SK-N-SH (cell line): ENCODE results near the gene FBLIM1. TPM values are rescaled to one million over a fixed set of nuclear protein-coding genes. Genes with fewer than 3 reads are reported as not detected.
A peak's percentile ranks its signal among the peaks of the same experiment; 100 is the strongest.

Experiments
- CTCF ChIA-PET: fragments of 300-600, 350-600 bp; formaldehyde crosslinking; extraction: SDS; loops from one replicate; lab custom pipeline; 2021; lab: Yijun Ruan, JAX
- POLR2A ChIA-PET: fragments of 350-600 bp; sonication (Branson Sonifier 250); formaldehyde crosslinking; extraction: SDS; loops from one replicate; lab custom pipeline; 2020; ENCODE audit warnings: antibody characterized with exemption, inconsistent platforms; lab: Yijun Ruan, JAX
- DNase-seq: peaks from one replicate; pipeline ENCODE4 v3.0.0; 2012
- H2AFZ ChIP-seq: fragments of 200-600 bp; sonication (generic); 2 replicates; pipeline ENCODE4 v1.8.1; 2016; ENCODE audit warnings: antibody characterized with exemption, mild to moderate bottlenecking, low read depth
- H3F3A ChIP-seq: fragments of 200-600 bp; sonication (generic); replicated peaks from 2 replicates; pipeline ENCODE3; 2016; ENCODE audit warnings: antibody characterized with exemption, mild to moderate bottlenecking; ENCODE audit not compliant: insufficient read depth
- H3K27ac ChIP-seq, 2 experiments: fragments of 200-500 bp in 1 of 2; fragments of 200-600 bp in 1 of 2; sonication (Bioruptor generic) in 1 of 2; sonication (generic), shearing (Covaris generic) in 1 of 2; 2 replicates each; pipeline versions ENCODE4 v1.5.1 to v1.6.1; 2014 to 2016; ENCODE audit warnings: low read depth in 2 of 2, inconsistent platforms in 1 of 2, low read length in 1 of 2, mild to moderate bottlenecking in 1 of 2, mixed read lengths in 1 of 2
- H3K27me3 ChIP-seq: fragments of 200-600 bp; sonication (generic), shearing (Covaris generic); 2 replicates; pipeline ENCODE4 v1.6.1; 2016; ENCODE audit warnings: mixed run types; ENCODE audit not compliant: insufficient read depth
- H3K36me3 ChIP-seq, 2 experiments: fragments of 200-500 bp in 1 of 2; fragments of 200-600 bp in 1 of 2; sonication (Bioruptor generic) in 1 of 2; sonication (generic) in 1 of 2; replicated peaks in 1 of 2; 2 replicates each; pipeline versions ENCODE3 to v1.5.1; 2014 to 2016; ENCODE audit warnings: low read length in 1 of 2, mild to moderate bottlenecking in 1 of 2; ENCODE audit not compliant: insufficient read depth in 2 of 2, control insufficient read depth in 1 of 2
- H3K4me1 ChIP-seq, 2 experiments: fragments of 200-500 bp in 1 of 2; fragments of 200-600 bp in 1 of 2; sonication (Bioruptor generic) in 1 of 2; sonication (generic), shearing (Covaris generic) in 1 of 2; 2 replicates each; pipeline versions ENCODE4 v1.5.1 to v1.6.1; 2014 to 2016; ENCODE audit warnings: low read depth in 1 of 2, low read length in 1 of 2, mixed run types in 1 of 2; ENCODE audit not compliant: insufficient read depth in 2 of 2, control insufficient read depth in 1 of 2
- H3K4me2 ChIP-seq: fragments of 200-600 bp; sonication (generic), shearing (Covaris generic); 2 replicates; pipeline ENCODE4 v1.6.1; 2017; ENCODE audit warnings: mixed run types
- H3K4me3 ChIP-seq, 2 experiments: fragments of 200-500 bp in 1 of 2; fragments of 200-600 bp in 1 of 2; sonication (Bioruptor generic) in 1 of 2; sonication (generic), shearing (Covaris generic) in 1 of 2; 2 replicates each; pipeline versions ENCODE4 v1.5.1 to v1.8.1; 2014 to 2016; ENCODE audit warnings: low read depth in 2 of 2, inconsistent platforms in 1 of 2, low read length in 1 of 2, mild to moderate bottlenecking in 1 of 2, mixed read lengths in 1 of 2, moderate library complexity in 1 of 2
- H3K79me2 ChIP-seq: fragments of 200-600 bp; sonication (generic); 2 replicates; pipeline ENCODE4 v1.8.1; 2017; ENCODE audit warnings: mild to moderate bottlenecking; ENCODE audit not compliant: insufficient read depth
- H3K9ac ChIP-seq: fragments of 200-600 bp; sonication (generic); 2 replicates; pipeline ENCODE4 v1.6.1; 2017; ENCODE audit warnings: mixed run types
- H3K9me2 ChIP-seq: fragments of 200-600 bp; sonication (generic); 2 replicates; pipeline ENCODE4 v1.6.1; 2017; ENCODE audit warnings: mixed run types
- H3K9me3 ChIP-seq: fragments of 200-600 bp; sonication (generic); 2 replicates; pipeline ENCODE4 v1.6.1; 2017; ENCODE audit warnings: mixed run types, mild to moderate bottlenecking, moderate library complexity
- H4K20me1 ChIP-seq: fragments of 200-600 bp; sonication (generic); 2 replicates; pipeline ENCODE4 v1.6.1; 2017; ENCODE audit warnings: mild to moderate bottlenecking, mixed run types; ENCODE audit not compliant: insufficient read depth
- CHD2 ChIP-seq: fragments of 150-350 bp; IDR thresholded peaks from 2 replicates; pipeline ENCODE4 v1.6.1; 2018; ENCODE audit warnings: low read length; ENCODE audit not compliant: partially characterized antibody
- CTCF ChIP-seq: fragments of 200-600 bp; sonication (generic); IDR thresholded peaks from 2 replicates; pipeline ENCODE4 v1.6.1; 2017; ENCODE audit warnings: antibody characterized with exemption, mild to moderate bottlenecking, moderate library complexity
- EP300 ChIP-seq, 2 experiments: IDR thresholded peaks; 2 replicates each; pipeline versions ENCODE4 v1.4.0 to v1.6.1; 2012; ENCODE audit warnings: borderline replicate concordance in 1 of 2, low read depth in 1 of 2, low read length in 1 of 2
- NFIC ChIP-seq: IDR thresholded peaks from 2 replicates; pipeline ENCODE4 v1.4.0; 2012; ENCODE audit warnings: borderline replicate concordance
- RAD21 ChIP-seq: IDR thresholded peaks from 2 replicates; pipeline ENCODE4 v1.6.1; 2012; ENCODE audit warnings: mild to moderate bottlenecking, low read length
- SMC3 ChIP-seq: IDR thresholded peaks from 2 replicates; pipeline ENCODE4 v1.6.1; 2012; ENCODE audit warnings: low read depth, low read length, improper control_type of control experiment
- WGBS: methylation state at CpG from one replicate; pipeline ENCODE4 v1.1.6; 2017; ENCODE audit warnings: low lambda C conversion rate; 5-methylcytosine and 5-hydroxymethylcytosine counted together
- polyA plus RNA-seq, 3 experiments: library from polyadenylated mRNA; depleted of rRNA; stranded (reverse); fragments of >200 nt; gene quantifications; 2 replicates each; pipeline ENCODE4 v1.2.3, GENCODE V29; 2012
- TF ChIP-seq, protein P1 (sequence below): IDR thresholded peaks from 2 replicates; pipeline ENCODE4 v1.4.0; 2012; ENCODE audit warnings: low read depth

Gene FBLIM1
- polyA plus RNA-seq, 1 of the 3 experiments (the other 2 are of a cell fraction) = 89.8 TPM

DNA sequence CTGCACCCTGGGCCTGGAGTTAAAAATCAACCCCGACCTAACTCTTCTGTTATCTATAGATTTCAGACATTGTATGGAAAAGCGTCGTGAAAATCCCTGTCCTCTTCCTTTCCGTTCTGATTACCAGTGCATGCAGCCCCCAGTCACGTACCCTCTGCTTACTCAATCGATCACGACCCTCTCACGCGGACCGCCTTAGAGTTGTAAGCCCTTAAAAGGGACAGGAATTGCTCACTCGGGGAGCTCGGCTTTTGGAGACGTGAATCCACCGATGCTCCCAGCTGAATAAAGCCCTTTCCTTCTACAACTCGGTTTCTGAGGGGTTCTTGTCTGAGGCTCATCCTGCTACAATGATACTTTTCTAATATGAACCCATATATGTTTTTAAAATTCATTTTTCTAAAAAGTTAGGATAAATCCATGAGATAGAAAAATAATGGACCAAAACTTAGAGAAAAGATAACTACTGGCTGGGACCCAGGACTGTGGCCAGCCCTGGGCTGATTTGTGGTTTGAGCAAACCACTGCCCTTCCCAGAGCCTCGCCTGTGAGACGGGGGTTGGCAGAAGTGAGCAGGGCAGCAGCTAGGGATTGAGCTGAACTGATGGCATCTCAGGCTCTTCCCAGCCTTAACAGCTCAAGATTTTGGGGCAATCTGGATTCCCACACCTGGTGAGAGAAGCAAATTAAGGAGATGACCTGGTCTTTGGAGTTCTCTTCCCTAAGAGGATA, 43.8 kb downstream of the FBLIM1 start:
- no peaks in the 10 kb centered on the region for H4K20me1 ChIP-seq
- H3K9me3 ChIP-seq = no peaks in the 10 kb centered on the region
- no peak for DNase-seq
- CTCF ChIA-PET = interaction anchor here (0.6 to 7.3 kb wide), 10 partner anchors 9 to 254 kb away, joined by 3 to 58 read pairs (median 4); no protein-coding TSS in a partner anchor
- H2AFZ ChIP-seq = no peak overlapping the region
- no peaks in the 10 kb centered on the region; the same call in 1 of the 2 replicates for H3K79me2 ChIP-seq
- H3K9ac ChIP-seq = no peak overlapping the region
- TF ChIP-seq, protein P1, sequence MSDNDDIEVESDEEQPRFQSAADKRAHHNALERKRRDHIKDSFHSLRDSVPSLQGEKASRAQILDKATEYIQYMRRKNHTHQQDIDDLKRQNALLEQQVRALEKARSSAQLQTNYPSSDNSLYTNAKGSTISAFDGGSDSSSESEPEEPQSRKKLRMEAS = 0 out of 2 replicates have a peak, but pooled peaks have one; percentile 39
- TF ChIP-seq NFIC = peak; percentile 48; the same call in 1 of the 2 replicates
- no peak for TF ChIP-seq CHD2
- TF ChIP-seq, all 33 proteins: peak for 2
- POLR2A ChIA-PET = no interaction called here
- WGBS = 85% methylated on average over 17 of the region's 17 CpGs
- Histone ChIP-seq H3K36me3 (no peaks in the 10 kb centered on the region), H3K27ac (peak overlapping the region in 1 of 2 experiments; percentile 97; a peak in 2 of 4 replicates), H3K9me2 (no peaks in the 10 kb centered on the region), H3K27me3 (no peaks in the 10 kb centered on the region), H3F3A (peaks cover 49% of the 10 kb centered on the region), H3K4me2 (0 out of 2 replicates have a peak overlapping the region, but pooled peaks have one; percentile 82), H3K4me1 (peaks cover 19 to 34% of the 10 kb centered on the region in 2 experiments; a peak in 3 of 4 replicates), H3K4me3 (no peak overlapping the region)

- peak; percentile 45 for DNase-seq
- Histone ChIP-seq H3K36me3 (no peaks in the 10 kb centered on the region), H3K9me3 (no peaks in the 10 kb centered on the region), H3K4me3 (no peak overlapping the region), H3K27me3 (no peaks in the 10 kb centered on the region), H3K79me2 (no peaks in the 10 kb centered on the region), H4K20me1 (no peaks in the 10 kb centered on the region), H3F3A (peaks cover 39% of the 10 kb centered on the region), H2AFZ (no peak overlapping the region), H3K27ac (no peak overlapping the region), H3K9ac (no peak overlapping the region), H3K4me2 (no peak overlapping the region), H3K9me2 (no peaks in the 10 kb centered on the region), H3K4me1 (peaks cover 19 to 29% of the 10 kb centered on the region in 2 experiments; a peak in 3 of 4 replicates)
- TF ChIP-seq EP300 (IDR thresholded peaks at IDR 0.05; ENCODE audit: borderline replicate concordance in 1 of 2, low read depth in 1 of 2, low read length in 1 of 2) = no peak
- peak; percentile 58 for TF ChIP-seq CTCF
- peak; percentile 65 for TF ChIP-seq RAD21
- peak; percentile 38 for TF ChIP-seq SMC3
- POLR2A ChIA-PET = no interaction called here
- CTCF ChIA-PET = interaction anchor here (0.6 to 7.3 kb wide), 15 partner anchors 8 to 266 kb away, joined by 3 to 58 read pairs (median 3); no protein-coding TSS in a partner anchor
- WGBS = 78% methylated on average over 4 of the region's 4 CpGs
Observed at GRCh38 chr1:15803380-15803779, 44.8 kb downstream of the FBLIM1 start.
